ENCODE results near the gene LIPF.
A peak's percentile ranks its signal among the peaks of the same experiment; 100 is the strongest.
"Not testable (repeated sequence)": the region's sequence is repeated elsewhere in the genome, so short reads cannot be mapped to it uniquely, and the experiment has no call there.

Gene LIPF

GRCh38 chr10:88693392-88694020, 29.3 kb downstream of the LIPF start:
- peak; percentile 22 for DNase-seq (ENCODE audit: low read depth)
- H3K4me3 ChIP-seq (ENCODE audit: low read length): no peak overlapping the region

GRCh38 chr10:88702848-88703597, 38.8 kb downstream of the LIPF start:
- no peak overlapping the region for H3K4me3 ChIP-seq (ENCODE audit: low read length)
- TF ChIP-seq, protein P1, sequence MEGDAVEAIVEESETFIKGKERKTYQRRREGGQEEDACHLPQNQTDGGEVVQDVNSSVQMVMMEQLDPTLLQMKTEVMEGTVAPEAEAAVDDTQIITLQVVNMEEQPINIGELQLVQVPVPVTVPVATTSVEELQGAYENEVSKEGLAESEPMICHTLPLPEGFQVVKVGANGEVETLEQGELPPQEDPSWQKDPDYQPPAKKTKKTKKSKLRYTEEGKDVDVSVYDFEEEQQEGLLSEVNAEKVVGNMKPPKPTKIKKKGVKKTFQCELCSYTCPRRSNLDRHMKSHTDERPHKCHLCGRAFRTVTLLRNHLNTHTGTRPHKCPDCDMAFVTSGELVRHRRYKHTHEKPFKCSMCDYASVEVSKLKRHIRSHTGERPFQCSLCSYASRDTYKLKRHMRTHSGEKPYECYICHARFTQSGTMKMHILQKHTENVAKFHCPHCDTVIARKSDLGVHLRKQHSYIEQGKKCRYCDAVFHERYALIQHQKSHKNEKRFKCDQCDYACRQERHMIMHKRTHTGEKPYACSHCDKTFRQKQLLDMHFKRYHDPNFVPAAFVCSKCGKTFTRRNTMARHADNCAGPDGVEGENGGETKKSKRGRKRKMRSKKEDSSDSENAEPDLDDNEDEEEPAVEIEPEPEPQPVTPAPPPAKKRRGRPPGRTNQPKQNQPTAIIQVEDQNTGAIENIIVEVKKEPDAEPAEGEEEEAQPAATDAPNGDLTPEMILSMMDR (IDR thresholded peaks at IDR 0.05; ENCODE audit: insufficient read depth, low read depth, low read length, missing control alignments): no peak
- DNase-seq (ENCODE audit: low read depth): peak; percentile 93

More at GRCh38 chr10:88693392-88694020, 29.3 kb downstream of the LIPF start:
- TF ChIP-seq, protein P1 (IDR thresholded peaks at IDR 0.05; ENCODE audit: insufficient read depth, low read depth, low read length, missing control alignments): peak; percentile 26

GRCh38 chr10:88705958-88706357, 41.7 kb downstream of the LIPF start, which contains the start of gene LIPK:
Gene LIPK, plus strand, starts transcription at chr10:88706249. Its CDS starts 18,295 bp downstream, at chr10:88724544.
- TF ChIP-seq, protein P1 (IDR thresholded peaks at IDR 0.05; ENCODE audit: insufficient read depth, low read depth, low read length, missing control alignments): no peak
- peak; percentile 95 for DNase-seq (ENCODE audit: low read depth)
- H3K4me3 ChIP-seq (ENCODE audit: low read length): no peak within 1 kb of the TSS

- DNase-seq (ENCODE audit: low read depth): peak; percentile 93
- no peak overlapping the region for H3K4me3 ChIP-seq (ENCODE audit: low read length)
- TF ChIP-seq, protein P1 (IDR thresholded peaks at IDR 0.05; ENCODE audit: insufficient read depth, low read depth, low read length, missing control alignments): no peak
These were observed 43.4 kb downstream of the LIPF start for GRCh38 chr10:88707429-88708155.

GRCh38 chr10:88709361-88709760, 45.1 kb downstream of the LIPF start:
- not testable (repeated sequence) for H3K4me3 ChIP-seq (ENCODE audit: low read length); DNase-seq (ENCODE audit: low read depth)

DNA sequence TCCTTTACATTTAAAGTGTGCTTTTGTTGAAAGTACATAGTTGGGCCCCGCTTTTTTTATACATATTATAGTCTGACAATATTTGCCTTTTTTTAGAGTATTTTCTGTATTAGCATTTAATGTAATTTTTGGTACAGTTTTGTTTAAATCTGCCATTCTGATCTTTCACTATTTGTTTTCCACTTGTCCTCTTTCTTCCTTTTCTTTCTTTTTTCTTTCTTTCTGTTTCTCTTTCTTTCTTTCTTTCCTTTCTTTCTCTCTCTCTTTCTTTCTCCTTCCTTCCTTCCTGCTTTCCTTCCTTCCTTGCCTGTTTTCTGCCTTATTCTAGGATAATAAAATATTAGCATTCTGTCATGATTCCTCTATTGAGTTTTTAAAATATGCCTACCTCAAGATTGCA, 51.3 kb downstream of the LIPF start:
- TF ChIP-seq, protein P1 (IDR thresholded peaks at IDR 0.05; ENCODE audit: insufficient read depth, low read depth, low read length, missing control alignments): no peak
- DNase-seq (ENCODE audit: low read depth): no peak
- H3K4me3 ChIP-seq (ENCODE audit: low read length): no peak overlapping the region

DNA sequence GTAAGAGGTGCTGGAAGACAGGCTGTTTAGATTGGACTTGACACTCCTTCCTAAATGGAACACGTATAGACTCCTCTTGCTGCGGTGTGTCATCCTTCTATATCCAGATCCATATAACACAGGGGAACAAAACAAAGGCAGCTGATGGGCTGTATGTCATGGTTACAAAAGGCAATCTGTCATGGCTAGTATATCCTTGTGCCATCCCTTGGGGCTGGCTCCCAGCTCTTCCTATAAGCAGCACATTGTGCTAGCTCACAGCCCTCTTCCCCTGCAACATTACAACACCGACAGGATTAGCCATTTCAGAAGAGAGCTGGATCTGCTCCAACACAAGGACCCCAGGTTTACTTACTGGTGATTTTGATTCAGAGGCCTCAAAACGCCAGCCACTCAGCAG, 57.1 kb downstream of the LIPF start:
- no peak overlapping the region for H3K4me3 ChIP-seq (ENCODE audit: low read length)
- DNase-seq (ENCODE audit: low read depth): no peak
- TF ChIP-seq, protein P1 (IDR thresholded peaks at IDR 0.05; ENCODE audit: insufficient read depth, low read depth, low read length, missing control alignments): no peak

All from epithelial cell of esophagus (primary cell).